A549 (cell line): ENCODE data around the gene GPRC6A. TPM values are rescaled to one million over a fixed set of nuclear protein-coding genes. Genes with fewer than 3 reads are reported as not detected.
A peak's percentile ranks its signal among the peaks of the same experiment; 100 is the strongest.

Experiments used
- ATAC-seq, 2 experiments: fragments of 200-7000 bp in 1 of 2; fragments of >200 bp in 1 of 2; cut with Nextera tagmentation in 1 of 2; cut with Tn5 transposase in 1 of 2; 3 replicates each; pipeline versions ENCODE4 v1.8.0 to v1.9.1; 2018 to 2020; ENCODE audit warnings: mild to moderate bottlenecking in 1 of 2, moderate library complexity in 1 of 2
- CTCF ChIA-PET: fragments of 300-600 bp; sonication (Branson Sonifier 250); formaldehyde crosslinking; extraction: SDS; loops from one replicate; lab custom pipeline; 2021; ENCODE audit warnings: antibody characterized with exemption, inconsistent platforms; lab: Yijun Ruan, JAX
- POLR2A ChIA-PET: fragments of 350-600 bp; formaldehyde crosslinking; extraction: SDS; loops from one replicate; lab custom pipeline; 2021; ENCODE audit warnings: antibody characterized with exemption, inconsistent platforms; lab: Yijun Ruan, JAX
- DNase-seq, 2 experiments: peaks; one replicate each; pipeline versions ENCODE4 v3.0.0 to v3.0.0-alpha.2; 2011 to 2016; ENCODE audit warnings: low read depth in 1 of 2, low spot score in 1 of 2
- FAIRE-seq: peaks from 2 replicates; lab custom pipeline; 2011; peaks lifted over from hg19 to GRCh38; lab: Jason Lieb, UNC
- H3K27ac ChIP-seq, 2 experiments: fragments of >200 bp; sonication (Bioruptor Twin); formaldehyde crosslinking; 3 replicates each; pipeline ENCODE4 v1.5.1; 2016 to 2017
- H3K4me1 ChIP-seq: fragments of >200 bp; sonication (Bioruptor Twin); formaldehyde crosslinking; 3 replicates; pipeline ENCODE4 v1.6.1; 2016
- H3K4me2 ChIP-seq: fragments of >200 bp; sonication (Bioruptor Twin); formaldehyde crosslinking; 3 replicates; pipeline ENCODE4 v1.6.1; 2016
- H3K4me3 ChIP-seq: fragments of >200 bp; sonication (Bioruptor Twin); formaldehyde crosslinking; 3 replicates; pipeline ENCODE4 v1.5.1; 2016
- H3K9me3 ChIP-seq: fragments of >200 bp; sonication (Bioruptor Twin); formaldehyde crosslinking; 3 replicates; pipeline ENCODE4 v1.6.1; 2016
- BHLHE40 ChIP-seq: IDR thresholded peaks from 2 replicates; pipeline ENCODE4 v1.6.1; 2012; ENCODE audit warnings: low read depth, low read length, inconsistent platforms
- CHD2 ChIP-seq: fragments of 150-350 bp; IDR thresholded peaks from 2 replicates; pipeline ENCODE4 v1.6.1; 2014; ENCODE audit warnings: low read length; ENCODE audit not compliant: partially characterized antibody
- EP300 ChIP-seq, 2 experiments: fragments of >200 bp; sonication (Bioruptor Twin); formaldehyde crosslinking; IDR thresholded peaks; 2 replicates in 1 of 2; 3 replicates in 1 of 2; pipeline ENCODE4 v1.6.1; 2016 to 2017
- ESRRA ChIP-seq: fragments of 150-350 bp; IDR thresholded peaks from 2 replicates; pipeline ENCODE4 v1.6.1; 2014; ENCODE audit warnings: mild to moderate bottlenecking, low read length, borderline replicate concordance
- FOSB ChIP-seq: fragments of 250-450 bp; sonication (Bioruptor Pico); IDR thresholded peaks from 2 replicates; pipeline ENCODE4 v1.5.0; 2020; ENCODE audit warnings: mild to moderate bottlenecking, moderate library complexity
- FOSL2 ChIP-seq, 2 experiments: fragments of 450-650 bp in 1 of 2; fragments of >200 bp in 1 of 2; sonication (Bioruptor Twin) in 1 of 2; formaldehyde crosslinking; IDR thresholded peaks; 2 replicates each; pipeline versions ENCODE4 v1.5.0 to v1.6.1; 2016 to 2020; ENCODE audit warnings: mild to moderate bottlenecking in 1 of 2, moderate library complexity in 1 of 2
- FOXS1 ChIP-seq: fragments of 250-450 bp; sonication (Bioruptor Pico); IDR thresholded peaks from 2 replicates; pipeline ENCODE4 v1.5.0; 2020; ENCODE audit warnings: mild to moderate bottlenecking, moderate library complexity
- HDAC2 ChIP-seq: fragments of 200-600 bp; sonication (generic); IDR thresholded peaks from 2 replicates; pipeline ENCODE4 v1.6.1; 2016
- HEYL ChIP-seq: fragments of 250-450 bp; sonication (Bioruptor Pico); IDR thresholded peaks from 2 replicates; pipeline ENCODE4 v1.8.0; 2021; ENCODE audit warnings: mild to moderate bottlenecking, moderate library complexity
- HOXA7 ChIP-seq: fragments of 250-450 bp; sonication (Bioruptor Pico); IDR thresholded peaks from 2 replicates; pipeline ENCODE4 v1.5.0; 2020; ENCODE audit warnings: mild to moderate bottlenecking, moderate library complexity
- HOXB13 ChIP-seq: fragments of 250-450 bp; sonication (Bioruptor Pico); IDR thresholded peaks from 2 replicates; pipeline ENCODE4 v1.5.0; 2020; ENCODE audit warnings: low read depth, mild to moderate bottlenecking, moderate library complexity
- JUN ChIP-seq, 2 experiments: fragments of >200 bp; sonication (Bioruptor Twin); formaldehyde crosslinking; IDR thresholded peaks; 2 replicates in 1 of 2; 3 replicates in 1 of 2; pipeline ENCODE4 v1.6.1; 2016 to 2017
- JUNB ChIP-seq: fragments of >200 bp; sonication (Bioruptor Twin); formaldehyde crosslinking; IDR thresholded peaks from 2 replicates; pipeline ENCODE4 v1.6.1; 2016
- KDM5A ChIP-seq: fragments of 200-600 bp; sonication (generic); IDR thresholded peaks from 2 replicates; pipeline ENCODE4 v1.6.1; 2016; ENCODE audit warnings: antibody characterized with exemption, mild to moderate bottlenecking
- MAFK ChIP-seq: fragments of 450-650 bp; IDR thresholded peaks from 2 replicates; pipeline ENCODE4 v1.6.1; 2014; ENCODE audit not compliant: partially characterized antibody
- MAZ ChIP-seq: fragments of 150-350 bp; IDR thresholded peaks from 2 replicates; pipeline ENCODE4 v1.6.1; 2014; ENCODE audit warnings: antibody characterized with exemption, low read depth, low read length, borderline replicate concordance
- NFE2L2 ChIP-seq: fragments of 150-350 bp; conservative IDR thresholded peaks from 2 replicates; pipeline ENCODE4 v1.6.1; 2014; ENCODE audit warnings: low read length
- POLR2A ChIP-seq: IDR thresholded peaks from 2 replicates; pipeline ENCODE4 v1.6.1; 2012; ENCODE audit warnings: mild to moderate bottlenecking, low read length
- RFX5 ChIP-seq: fragments of 450-650 bp; IDR thresholded peaks from 2 replicates; pipeline ENCODE4 v1.7.1; 2014; ENCODE audit warnings: antibody characterized with exemption, mild to moderate bottlenecking, moderate library complexity
- SMC3 ChIP-seq: fragments of >200 bp; sonication (Bioruptor Twin); formaldehyde crosslinking; IDR thresholded peaks from 3 replicates; pipeline ENCODE4 v1.6.1; 2018; ENCODE audit warnings: inconsistent platforms
- SREBF2 ChIP-seq: fragments of 450-650 bp; IDR thresholded peaks from 2 replicates; pipeline ENCODE4 v1.6.1; 2014; ENCODE audit warnings: mild to moderate bottlenecking, moderate library complexity
- WGBS: methylation state at CpG from one replicate; pipeline ENCODE4 v1.1.6; 2017; ENCODE audit errors: missing lambda C conversion rate; 5-methylcytosine and 5-hydroxymethylcytosine counted together
- polyA plus RNA-seq, 4 experiments: library from polyadenylated mRNA; depleted of rRNA in 3 of 4; stranded (reverse); fragments of >200 nt; fragmentation: RNase III in 1 of 4; extraction: RNeasy Plus Mini Kit Qiagen cat#74134 plus additional on column Dnase treatment in 1 of 4; gene quantifications; 2 replicates in 3 of 4; 3 replicates in 1 of 4; pipeline ENCODE4 v1.2.3, GENCODE V29; 2011 to 2017
- TF ChIP-seq, protein P1 (sequence below): fragments of 250-450 bp; sonication (Bioruptor Pico); IDR thresholded peaks from 2 replicates; pipeline ENCODE4 v1.5.0; 2021; ENCODE audit warnings: mild to moderate bottlenecking, moderate library complexity, borderline replicate concordance
- TF ChIP-seq, protein P2 (sequence below): fragments of >200 bp; sonication (Bioruptor Twin); formaldehyde crosslinking; IDR thresholded peaks from 2 replicates; pipeline ENCODE4 v1.6.1; 2016
- TF ChIP-seq, protein P3 (sequence below): fragments of 250-450 bp; sonication (Bioruptor Pico); IDR thresholded peaks from 2 replicates; pipeline ENCODE4 v1.5.0; 2020; ENCODE audit warnings: low read depth, mild to moderate bottlenecking, moderate library complexity
- TF ChIP-seq, protein P4 (sequence below): fragments of 200-600 bp; sonication (generic); IDR thresholded peaks from 2 replicates; pipeline ENCODE4 v1.6.1; 2016; ENCODE audit warnings: antibody characterized with exemption, mild to moderate bottlenecking, moderate library complexity
- TF ChIP-seq, protein P5 (sequence below): IDR thresholded peaks from 2 replicates; pipeline ENCODE4 v1.6.1; 2012
- TF ChIP-seq, protein P6 (sequence below): fragments of 150-350 bp; IDR thresholded peaks from 2 replicates; pipeline ENCODE4 v1.6.1; 2014; ENCODE audit warnings: low read depth, mild to moderate bottlenecking, low read length

The GPRC6A gene
- polyA plus RNA-seq, 2 of the 4 experiments (the other 2 are of a cell fraction) = not detected

DNA sequence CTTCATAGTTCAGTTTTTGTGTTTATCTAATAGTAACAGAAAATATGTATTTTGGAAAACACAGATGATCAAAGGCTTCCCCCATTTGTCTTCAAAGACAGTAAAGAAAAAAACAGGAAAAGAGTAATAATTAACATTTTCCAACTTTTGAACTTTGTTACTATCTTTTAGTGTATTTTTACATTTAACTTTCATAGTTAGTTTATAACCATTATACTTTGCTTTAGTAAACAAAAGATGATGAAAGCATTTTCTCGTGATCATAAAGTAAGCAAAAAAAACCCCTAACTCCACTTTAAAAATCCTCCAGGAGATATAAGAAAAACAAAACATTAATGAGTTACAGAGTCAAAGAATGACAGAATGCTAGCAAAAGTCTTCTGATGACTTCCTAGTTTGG, 13.6 kb upstream of the GPRC6A start:
- WGBS = 4% methylated on average over 1 of the region's 1 CpG
- Histone ChIP-seq H3K4me3 (no peak overlapping the region), H3K27ac (no peak overlapping the region), H3K4me1 (no peaks in the 10 kb centered on the region; the same call in 2 of the 3 replicates), H3K9me3 (no peaks in the 10 kb centered on the region), H3K4me2 (peak overlapping the region; percentile 28; the same call in 2 of the 3 replicates)
- ATAC-seq (no peak), DNase-seq (no peak)
- CTCF ChIA-PET = no interaction called here
- TF ChIP-seq JUN (IDR thresholded peaks at IDR 0.05) (no peak), ESRRA (no peak), SMC3 (no peak), RFX5 (no peak), FOSL2 (IDR thresholded peaks at IDR 0.05) (no peak), FOSL2 (CRISPR knock-in tag; IDR thresholded peaks at IDR 0.05) (no peak), NFE2L2 (no peak), MAZ (no peak), MAFK (no peak), HOXA7 (CRISPR knock-in tag) (no peak), HOXB13 (CRISPR knock-in tag) (no peak), BHLHE40 (no peak), JUNB (no peak)
- TF ChIP-seq, protein P1, sequence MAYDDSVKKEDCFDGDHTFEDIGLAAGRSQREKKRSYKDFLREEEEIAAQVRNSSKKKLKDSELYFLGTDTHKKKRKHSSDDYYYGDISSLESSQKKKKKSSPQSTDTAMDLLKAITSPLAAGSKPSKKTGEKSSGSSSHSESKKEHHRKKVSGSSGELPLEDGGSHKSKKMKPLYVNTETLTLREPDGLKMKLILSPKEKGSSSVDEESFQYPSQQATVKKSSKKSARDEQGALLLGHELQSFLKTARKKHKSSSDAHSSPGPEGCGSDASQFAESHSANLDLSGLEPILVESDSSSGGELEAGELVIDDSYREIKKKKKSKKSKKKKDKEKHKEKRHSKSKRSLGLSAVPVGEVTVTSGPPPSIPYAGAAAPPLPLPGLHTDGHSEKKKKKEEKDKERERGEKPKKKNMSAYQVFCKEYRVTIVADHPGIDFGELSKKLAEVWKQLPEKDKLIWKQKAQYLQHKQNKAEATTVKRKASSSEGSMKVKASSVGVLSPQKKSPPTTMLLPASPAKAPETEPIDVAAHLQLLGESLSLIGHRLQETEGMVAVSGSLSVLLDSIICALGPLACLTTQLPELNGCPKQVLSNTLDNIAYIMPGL (CRISPR knock-in tag) = no peak
- TF ChIP-seq, protein P2, sequence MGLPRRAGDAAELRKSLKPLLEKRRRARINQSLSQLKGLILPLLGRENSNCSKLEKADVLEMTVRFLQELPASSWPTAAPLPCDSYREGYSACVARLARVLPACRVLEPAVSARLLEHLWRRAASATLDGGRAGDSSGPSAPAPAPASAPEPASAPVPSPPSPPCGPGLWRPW = no peak
- TF ChIP-seq, protein P3, sequence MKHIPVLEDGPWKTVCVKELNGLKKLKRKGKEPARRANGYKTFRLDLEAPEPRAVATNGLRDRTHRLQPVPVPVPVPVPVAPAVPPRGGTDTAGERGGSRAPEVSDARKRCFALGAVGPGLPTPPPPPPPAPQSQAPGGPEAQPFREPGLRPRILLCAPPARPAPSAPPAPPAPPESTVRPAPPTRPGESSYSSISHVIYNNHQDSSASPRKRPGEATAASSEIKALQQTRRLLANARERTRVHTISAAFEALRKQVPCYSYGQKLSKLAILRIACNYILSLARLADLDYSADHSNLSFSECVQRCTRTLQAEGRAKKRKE (CRISPR knock-in tag) = no peak
- TF ChIP-seq, protein P4, sequence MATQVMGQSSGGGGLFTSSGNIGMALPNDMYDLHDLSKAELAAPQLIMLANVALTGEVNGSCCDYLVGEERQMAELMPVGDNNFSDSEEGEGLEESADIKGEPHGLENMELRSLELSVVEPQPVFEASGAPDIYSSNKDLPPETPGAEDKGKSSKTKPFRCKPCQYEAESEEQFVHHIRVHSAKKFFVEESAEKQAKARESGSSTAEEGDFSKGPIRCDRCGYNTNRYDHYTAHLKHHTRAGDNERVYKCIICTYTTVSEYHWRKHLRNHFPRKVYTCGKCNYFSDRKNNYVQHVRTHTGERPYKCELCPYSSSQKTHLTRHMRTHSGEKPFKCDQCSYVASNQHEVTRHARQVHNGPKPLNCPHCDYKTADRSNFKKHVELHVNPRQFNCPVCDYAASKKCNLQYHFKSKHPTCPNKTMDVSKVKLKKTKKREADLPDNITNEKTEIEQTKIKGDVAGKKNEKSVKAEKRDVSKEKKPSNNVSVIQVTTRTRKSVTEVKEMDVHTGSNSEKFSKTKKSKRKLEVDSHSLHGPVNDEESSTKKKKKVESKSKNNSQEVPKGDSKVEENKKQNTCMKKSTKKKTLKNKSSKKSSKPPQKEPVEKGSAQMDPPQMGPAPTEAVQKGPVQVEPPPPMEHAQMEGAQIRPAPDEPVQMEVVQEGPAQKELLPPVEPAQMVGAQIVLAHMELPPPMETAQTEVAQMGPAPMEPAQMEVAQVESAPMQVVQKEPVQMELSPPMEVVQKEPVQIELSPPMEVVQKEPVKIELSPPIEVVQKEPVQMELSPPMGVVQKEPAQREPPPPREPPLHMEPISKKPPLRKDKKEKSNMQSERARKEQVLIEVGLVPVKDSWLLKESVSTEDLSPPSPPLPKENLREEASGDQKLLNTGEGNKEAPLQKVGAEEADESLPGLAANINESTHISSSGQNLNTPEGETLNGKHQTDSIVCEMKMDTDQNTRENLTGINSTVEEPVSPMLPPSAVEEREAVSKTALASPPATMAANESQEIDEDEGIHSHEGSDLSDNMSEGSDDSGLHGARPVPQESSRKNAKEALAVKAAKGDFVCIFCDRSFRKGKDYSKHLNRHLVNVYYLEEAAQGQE = no peak
- TF ChIP-seq, all 56 proteins: peak for 0
- FAIRE-seq = no peak
- POLR2A ChIA-PET = no interaction called here

DNA sequence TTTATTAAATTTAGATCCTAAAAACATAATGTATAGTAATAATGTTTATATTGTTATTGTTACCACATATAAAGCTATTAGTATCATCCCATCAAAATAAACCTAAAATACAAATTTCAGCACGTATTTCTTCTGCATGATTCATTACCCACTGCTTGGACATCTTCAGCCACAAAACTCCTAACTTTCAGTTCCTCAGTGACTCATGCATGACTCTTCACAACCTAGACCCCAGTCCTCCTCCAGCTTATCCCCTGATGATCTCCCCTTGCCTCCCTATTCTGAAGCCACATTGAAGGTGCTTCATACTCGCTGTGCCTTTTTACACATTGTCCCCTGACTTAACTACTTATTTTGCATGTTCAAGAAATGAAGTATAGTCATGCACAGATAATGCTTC, 11.2 kb upstream of the GPRC6A start:
- FAIRE-seq = no peak
- CTCF ChIA-PET = no interaction called here
- no peak overlapping the region for H3K27ac ChIP-seq
- no peak for DNase-seq
- no peaks in the 10 kb centered on the region for H3K9me3 ChIP-seq
- no peaks in the 10 kb centered on the region; the same call in 2 of the 3 replicates for H3K4me1 ChIP-seq
- WGBS = 20% methylated on average over 2 of the region's 2 CpGs
- 0 out of 6 replicates have a peak, but pooled peaks of 1 of the 2 experiments have one; percentile 36 for ATAC-seq
- no peak overlapping the region for H3K4me2 ChIP-seq
- POLR2A ChIA-PET = no interaction called here
- H3K4me3 ChIP-seq = no peak overlapping the region
- TF ChIP-seq RFX5 (no peak), BHLHE40 (no peak), MAFK (no peak), CHD2 (no peak), FOSB (no peak), MAZ (no peak), FOXS1 (CRISPR knock-in tag) (no peak), EP300 (IDR thresholded peaks at IDR 0.05) (no peak), POLR2A (no peak), KDM5A (no peak), HDAC2 (no peak), SREBF2 (no peak), HEYL (CRISPR knock-in tag) (no peak)
- TF ChIP-seq, protein P1 (CRISPR knock-in tag) = no peak
- TF ChIP-seq, protein P5, sequence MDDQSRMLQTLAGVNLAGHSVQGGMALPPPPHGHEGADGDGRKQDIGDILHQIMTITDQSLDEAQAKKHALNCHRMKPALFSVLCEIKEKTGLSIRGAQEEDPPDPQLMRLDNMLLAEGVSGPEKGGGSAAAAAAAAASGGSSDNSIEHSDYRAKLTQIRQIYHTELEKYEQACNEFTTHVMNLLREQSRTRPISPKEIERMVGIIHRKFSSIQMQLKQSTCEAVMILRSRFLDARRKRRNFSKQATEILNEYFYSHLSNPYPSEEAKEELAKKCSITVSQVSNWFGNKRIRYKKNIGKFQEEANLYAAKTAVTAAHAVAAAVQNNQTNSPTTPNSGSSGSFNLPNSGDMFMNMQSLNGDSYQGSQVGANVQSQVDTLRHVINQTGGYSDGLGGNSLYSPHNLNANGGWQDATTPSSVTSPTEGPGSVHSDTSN = no peak
- TF ChIP-seq, protein P6, sequence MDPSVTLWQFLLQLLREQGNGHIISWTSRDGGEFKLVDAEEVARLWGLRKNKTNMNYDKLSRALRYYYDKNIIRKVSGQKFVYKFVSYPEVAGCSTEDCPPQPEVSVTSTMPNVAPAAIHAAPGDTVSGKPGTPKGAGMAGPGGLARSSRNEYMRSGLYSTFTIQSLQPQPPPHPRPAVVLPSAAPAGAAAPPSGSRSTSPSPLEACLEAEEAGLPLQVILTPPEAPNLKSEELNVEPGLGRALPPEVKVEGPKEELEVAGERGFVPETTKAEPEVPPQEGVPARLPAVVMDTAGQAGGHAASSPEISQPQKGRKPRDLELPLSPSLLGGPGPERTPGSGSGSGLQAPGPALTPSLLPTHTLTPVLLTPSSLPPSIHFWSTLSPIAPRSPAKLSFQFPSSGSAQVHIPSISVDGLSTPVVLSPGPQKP = no peak
- TF ChIP-seq, protein P2 = no peak
